Measurements from ENCODE around the gene PRKACA.
A peak's percentile ranks its signal among the peaks of the same experiment; 100 is the strongest.

- peak; percentile 30 to 99 (median 96) for TF ChIP-seq CTCF (IDR thresholded peaks at IDR 0.05)
- TF ChIP-seq EP300 (IDR thresholded peaks at IDR 0.05) = peak in 1 of 2 donors; percentile 34
- peak; percentile 34 to 47 for TF ChIP-seq POLR2A (IDR thresholded peaks at IDR 0.05)
These were observed 44.2 kb downstream of the PRKACA start for GRCh38 chr19:14073261-14073924.
